Measurements from ENCODE around the gene SHMT2.

Gene SHMT2

DNA sequence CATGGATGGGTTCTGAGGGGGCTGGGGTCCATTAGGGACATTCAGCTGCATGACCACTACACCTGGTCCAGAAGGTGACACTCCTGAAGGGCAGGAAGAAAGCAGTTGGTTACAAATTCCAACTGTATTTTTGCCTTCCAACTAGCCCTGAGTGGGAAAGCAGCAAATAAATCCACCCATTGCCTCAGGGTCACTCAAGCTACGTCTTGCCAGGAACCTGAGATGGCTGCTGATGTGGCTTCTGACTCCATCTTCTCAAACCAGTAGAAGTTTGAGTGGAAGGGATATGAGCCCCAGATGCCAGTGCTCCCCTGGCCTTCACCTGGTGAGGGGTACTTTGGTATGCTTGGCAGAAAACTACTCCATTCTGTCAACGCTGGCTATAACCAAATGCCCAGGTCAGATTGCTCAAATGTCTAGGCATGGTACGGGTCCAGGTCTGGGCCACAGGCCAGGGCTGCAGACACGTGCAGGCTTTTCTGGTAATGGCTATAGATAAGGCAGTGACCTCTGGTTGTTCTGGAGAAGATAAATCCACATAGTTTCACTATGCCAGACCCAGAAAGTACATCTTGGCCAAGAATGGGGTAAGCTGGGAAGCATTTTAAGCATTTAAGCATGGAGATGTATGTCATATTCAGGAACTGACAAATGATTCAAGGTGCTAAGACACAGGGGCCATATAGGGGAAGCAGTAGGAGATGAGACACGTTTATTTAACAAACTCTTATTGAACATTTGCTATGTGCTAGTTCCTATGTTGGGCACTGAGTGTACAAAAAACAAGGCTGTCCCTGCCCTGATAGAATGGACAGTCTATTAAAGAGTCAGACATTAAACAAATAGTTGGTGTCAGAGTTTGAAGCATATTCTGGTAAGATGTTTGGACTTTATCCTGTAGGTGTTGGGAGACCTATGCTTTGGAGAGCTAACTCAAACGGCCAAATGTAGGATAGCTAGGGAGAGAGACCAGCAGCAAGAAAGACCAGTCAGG is 29.8 kb downstream of the SHMT2 start:
- Histone ChIP-seq H3K27me3 (ENCODE audit: control insufficient read depth in 1 of 2, insufficient read depth in 2 of 2, low read length in 2 of 2) (no peaks in the 10 kb centered on the region), H3K4me1 (ENCODE audit: control insufficient read depth, insufficient read depth, low read length) (no peaks in the 10 kb centered on the region), H3K9me3 (ENCODE audit: control insufficient read depth in 2 of 2, low read length in 2 of 2) (no peaks in the 10 kb centered on the region), H3K27ac (ENCODE audit: low read length) (no peak overlapping the region), H3K4me3 (ENCODE audit: low read length in 2 of 2) (no peak overlapping the region), H3K36me3 (ENCODE audit: control insufficient read depth in 2 of 2, insufficient read depth in 2 of 2, low read length in 2 of 2) (peaks cover 49 to 53% of the 10 kb centered on the region in 2 donors), H3K9ac (ENCODE audit: low read length in 2 of 2) (no peak overlapping the region)

DNA sequence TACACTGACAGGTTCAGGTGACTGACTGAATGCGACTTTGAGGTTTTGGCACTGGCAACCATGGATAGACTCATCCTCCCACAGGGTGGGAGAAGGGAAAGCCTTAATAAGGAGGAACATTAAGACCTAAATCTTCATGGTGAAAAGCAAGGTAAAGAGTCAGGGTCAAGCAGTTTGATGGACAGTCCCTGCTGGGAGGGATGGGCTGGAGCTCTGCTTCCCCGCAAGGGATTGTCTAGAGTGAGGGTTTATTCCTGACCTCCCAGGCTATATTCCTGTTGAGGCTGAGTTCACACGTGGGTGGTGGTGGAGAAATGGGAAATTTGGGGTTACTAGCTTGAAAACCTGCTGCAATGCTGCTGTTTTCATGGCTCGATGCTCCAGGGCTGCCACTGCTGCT is 30.9 kb downstream of the SHMT2 start:
- Histone ChIP-seq H3K9ac (ENCODE audit: low read length in 2 of 2) (no peak overlapping the region), H3K4me3 (ENCODE audit: low read length in 2 of 2) (no peak overlapping the region), H3K27ac (ENCODE audit: low read length) (no peak overlapping the region), H3K27me3 (ENCODE audit: control insufficient read depth in 1 of 2, insufficient read depth in 2 of 2, low read length in 2 of 2) (no peaks in the 10 kb centered on the region), H3K9me3 (ENCODE audit: control insufficient read depth in 2 of 2, low read length in 2 of 2) (no peaks in the 10 kb centered on the region), H3K4me1 (ENCODE audit: control insufficient read depth, insufficient read depth, low read length) (no peaks in the 10 kb centered on the region), H3K36me3 (ENCODE audit: control insufficient read depth in 2 of 2, insufficient read depth in 2 of 2, low read length in 2 of 2) (peaks cover 47 to 50% of the 10 kb centered on the region in 2 donors)

DNA sequence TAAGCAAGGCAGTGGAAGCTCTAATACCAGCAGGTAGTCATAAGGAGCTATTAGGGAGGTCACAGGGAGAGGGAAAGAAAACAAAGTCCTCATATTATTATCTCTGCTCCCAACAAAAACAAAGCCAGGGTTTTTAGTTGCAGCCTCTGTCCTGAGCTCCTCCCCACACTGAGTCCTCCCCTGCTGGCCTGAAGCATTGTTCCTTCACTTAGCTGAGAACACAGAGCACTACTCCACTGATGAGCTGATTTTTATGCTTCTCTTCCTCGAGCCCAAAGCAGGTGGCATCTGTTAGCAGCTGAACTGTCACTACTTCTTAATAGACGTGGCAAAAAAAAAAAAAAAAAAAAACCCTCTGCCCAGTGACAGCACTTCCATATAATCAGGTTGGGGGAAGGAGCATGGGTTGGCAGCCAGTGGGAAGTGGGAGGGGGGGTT is 31.9 kb downstream of the SHMT2 start:
- Histone ChIP-seq H3K27ac (ENCODE audit: low read length) (no peak overlapping the region), H3K4me1 (ENCODE audit: control insufficient read depth, insufficient read depth, low read length) (no peaks in the 10 kb centered on the region), H3K9ac (ENCODE audit: low read length in 2 of 2) (no peak overlapping the region), H3K4me3 (ENCODE audit: low read length in 2 of 2) (no peak overlapping the region), H3K36me3 (ENCODE audit: control insufficient read depth in 2 of 2, insufficient read depth in 2 of 2, low read length in 2 of 2) (peaks cover 37 to 40% of the 10 kb centered on the region in 2 donors), H3K27me3 (ENCODE audit: control insufficient read depth in 1 of 2, insufficient read depth in 2 of 2, low read length in 2 of 2) (no peaks in the 10 kb centered on the region), H3K9me3 (ENCODE audit: control insufficient read depth in 2 of 2, low read length in 2 of 2) (no peaks in the 10 kb centered on the region)

DNA sequence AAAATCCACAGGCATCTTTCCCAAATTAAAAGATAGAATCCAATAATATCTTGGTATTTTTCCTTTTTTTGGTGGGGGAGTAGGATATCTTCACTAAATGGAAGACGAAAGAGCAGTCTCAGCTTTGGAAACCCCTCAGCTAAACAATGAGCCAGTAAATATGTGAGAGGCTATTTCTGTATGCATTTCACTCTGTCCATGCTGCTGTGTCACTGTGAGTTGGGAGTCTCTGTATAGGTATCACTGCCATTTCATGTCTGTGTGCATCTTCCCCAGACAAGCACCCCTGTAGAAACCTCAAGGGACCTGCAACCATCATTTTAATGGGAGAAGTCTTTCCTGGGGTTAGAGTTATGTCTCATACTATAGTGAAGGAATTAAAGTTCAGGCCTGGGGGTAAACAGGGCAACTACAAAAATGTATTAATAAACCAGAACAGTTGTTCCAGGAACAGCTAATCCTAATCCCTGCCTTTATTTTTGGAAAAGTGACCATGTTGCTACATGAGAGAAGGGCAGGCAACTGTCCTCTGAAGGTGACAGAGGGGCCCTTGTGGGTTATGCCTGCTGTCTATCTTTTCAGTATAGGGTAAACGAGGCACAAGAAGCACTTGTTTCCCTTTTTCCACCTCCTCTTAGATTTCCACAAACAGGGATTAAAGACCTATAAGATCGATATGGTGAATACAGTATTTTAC is 32.8 kb downstream of the SHMT2 start:
- Histone ChIP-seq H3K4me3 (ENCODE audit: low read length in 2 of 2) (no peak overlapping the region), H3K36me3 (ENCODE audit: control insufficient read depth in 2 of 2, insufficient read depth in 2 of 2, low read length in 2 of 2) (peaks cover 41 to 43% of the 10 kb centered on the region in 2 donors), H3K27me3 (ENCODE audit: control insufficient read depth in 1 of 2, insufficient read depth in 2 of 2, low read length in 2 of 2) (no peaks in the 10 kb centered on the region), H3K27ac (ENCODE audit: low read length) (no peak overlapping the region), H3K4me1 (ENCODE audit: control insufficient read depth, insufficient read depth, low read length) (no peaks in the 10 kb centered on the region), H3K9me3 (ENCODE audit: control insufficient read depth in 2 of 2, low read length in 2 of 2) (no peaks in the 10 kb centered on the region), H3K9ac (ENCODE audit: low read length in 2 of 2) (no peak overlapping the region)

DNA sequence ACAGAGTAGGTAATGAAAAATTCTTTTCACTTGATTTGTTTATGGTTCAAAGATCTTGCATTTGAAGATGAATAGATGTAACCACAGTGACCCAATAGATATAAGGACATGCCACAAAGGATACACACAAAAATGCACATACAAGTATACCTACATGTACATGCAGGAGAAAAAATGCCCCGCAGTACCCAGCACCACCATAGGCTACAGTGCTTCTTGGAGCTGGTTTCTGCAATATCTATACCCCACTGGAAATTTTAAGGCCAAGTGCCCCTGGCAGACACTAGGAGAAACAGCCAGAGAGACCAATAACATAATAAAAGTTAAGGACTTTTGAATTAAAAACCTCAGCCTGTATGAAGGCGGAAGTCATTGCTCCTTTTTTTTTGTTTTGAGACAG is 33.6 kb downstream of the SHMT2 start:
- Histone ChIP-seq H3K27me3 (ENCODE audit: control insufficient read depth in 1 of 2, insufficient read depth in 2 of 2, low read length in 2 of 2) (no peaks in the 10 kb centered on the region), H3K4me3 (ENCODE audit: low read length in 2 of 2) (no peak overlapping the region), H3K9me3 (ENCODE audit: control insufficient read depth in 2 of 2, low read length in 2 of 2) (no peaks in the 10 kb centered on the region), H3K27ac (ENCODE audit: low read length) (no peak overlapping the region), H3K4me1 (ENCODE audit: control insufficient read depth, insufficient read depth, low read length) (no peaks in the 10 kb centered on the region), H3K36me3 (ENCODE audit: control insufficient read depth in 2 of 2, insufficient read depth in 2 of 2, low read length in 2 of 2) (peaks cover 37 to 38% of the 10 kb centered on the region in 2 donors), H3K9ac (ENCODE audit: low read length in 2 of 2) (no peak overlapping the region)

DNA sequence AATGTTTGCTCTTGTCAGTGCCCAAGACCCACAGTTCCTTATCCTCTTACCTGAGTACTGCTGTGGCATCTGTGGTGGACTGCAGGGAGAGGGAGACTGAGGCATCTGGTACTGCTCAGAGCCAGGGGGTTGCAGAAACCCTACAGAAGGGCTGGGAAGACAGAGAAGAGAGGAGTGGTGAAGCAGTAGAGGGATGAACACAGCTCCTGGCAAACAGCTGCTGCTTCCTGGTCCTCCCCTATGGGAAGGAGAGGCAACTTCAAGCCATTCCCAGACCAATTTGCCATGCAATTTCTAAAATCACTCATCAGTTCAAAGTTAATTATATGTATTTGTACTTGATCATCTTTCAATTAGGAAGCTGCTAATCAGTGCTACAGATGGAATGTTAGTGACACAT is 37.2 kb downstream of the SHMT2 start:
- H3K9me3 ChIP-seq (ENCODE audit: control insufficient read depth in 2 of 2, low read length in 2 of 2): no peaks in the 10 kb centered on the region
- H3K4me1 ChIP-seq (ENCODE audit: control insufficient read depth, insufficient read depth, low read length): no peaks in the 10 kb centered on the region
- no peak overlapping the region for H3K4me3 ChIP-seq (ENCODE audit: low read length in 2 of 2)
- peaks cover 36 to 38% of the 10 kb centered on the region in 2 donors for H3K36me3 ChIP-seq (ENCODE audit: control insufficient read depth in 2 of 2, insufficient read depth in 2 of 2, low read length in 2 of 2)
- H3K27me3 ChIP-seq (ENCODE audit: control insufficient read depth in 1 of 2, insufficient read depth in 2 of 2, low read length in 2 of 2): no peaks in the 10 kb centered on the region
- no peak overlapping the region for H3K27ac ChIP-seq (ENCODE audit: low read length)
- H3K9ac ChIP-seq (ENCODE audit: low read length in 2 of 2): no peak overlapping the region

DNA sequence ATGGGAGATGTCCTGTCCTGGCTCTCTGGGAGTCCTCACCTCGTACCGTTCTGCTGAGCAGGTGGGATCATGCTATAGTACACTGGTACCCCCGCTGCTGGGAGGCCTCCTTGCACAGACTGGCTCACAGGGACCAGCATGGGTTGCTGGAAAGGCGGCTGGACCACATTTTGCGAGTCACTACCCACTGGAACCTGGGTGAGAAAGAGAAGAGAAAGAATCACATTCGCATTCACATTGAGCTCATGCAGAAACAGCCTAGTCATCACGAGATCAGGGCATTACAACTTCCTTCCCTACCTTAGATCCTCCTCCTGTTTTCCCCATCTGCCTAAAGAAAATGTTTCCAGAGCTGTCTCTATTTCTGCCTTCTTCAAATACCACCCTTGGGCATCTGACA is 38.8 kb downstream of the SHMT2 start:
- Histone ChIP-seq H3K36me3 (ENCODE audit: control insufficient read depth in 2 of 2, insufficient read depth in 2 of 2, low read length in 2 of 2) (peaks cover 35 to 46% of the 10 kb centered on the region in 2 donors), H3K9me3 (ENCODE audit: control insufficient read depth in 2 of 2, low read length in 2 of 2) (no peaks in the 10 kb centered on the region), H3K27me3 (ENCODE audit: control insufficient read depth in 1 of 2, insufficient read depth in 2 of 2, low read length in 2 of 2) (no peaks in the 10 kb centered on the region), H3K4me3 (ENCODE audit: low read length in 2 of 2) (no peak overlapping the region), H3K9ac (ENCODE audit: low read length in 2 of 2) (no peak overlapping the region), H3K4me1 (ENCODE audit: control insufficient read depth, insufficient read depth, low read length) (no peaks in the 10 kb centered on the region), H3K27ac (ENCODE audit: low read length) (no peak overlapping the region)

DNA sequence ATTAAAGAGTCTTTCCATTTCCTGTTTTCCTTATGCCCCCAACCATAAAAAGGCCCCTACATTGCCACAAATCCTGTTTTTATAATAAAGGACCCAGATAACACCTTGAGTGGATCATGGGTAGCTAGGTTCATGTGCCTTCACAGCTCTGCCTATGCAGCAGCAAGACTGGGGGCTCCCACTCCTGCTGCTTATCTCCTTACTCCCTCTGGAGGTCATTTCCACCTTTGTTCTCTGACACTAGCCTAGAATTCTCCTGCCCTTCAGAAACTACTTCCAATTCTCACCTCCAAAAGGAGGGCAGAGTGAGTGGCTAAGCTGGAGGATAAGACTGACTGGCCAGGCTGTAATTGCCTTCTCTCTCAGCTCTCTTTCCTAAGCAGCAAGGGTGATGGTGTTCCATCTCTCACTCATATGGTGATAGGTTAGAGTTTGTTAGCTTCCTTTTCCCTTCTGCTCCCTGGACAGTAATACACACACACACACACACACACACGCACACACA is 41.5 kb downstream of the SHMT2 start:
- Histone ChIP-seq H3K4me3 (ENCODE audit: low read length in 2 of 2) (no peak overlapping the region), H3K36me3 (ENCODE audit: control insufficient read depth in 2 of 2, insufficient read depth in 2 of 2, low read length in 2 of 2) (peaks cover 40 to 51% of the 10 kb centered on the region in 2 donors), H3K4me1 (ENCODE audit: control insufficient read depth, insufficient read depth, low read length) (no peaks in the 10 kb centered on the region), H3K27me3 (ENCODE audit: control insufficient read depth in 1 of 2, insufficient read depth in 2 of 2, low read length in 2 of 2) (no peaks in the 10 kb centered on the region), H3K27ac (ENCODE audit: low read length) (no peak overlapping the region), H3K9ac (ENCODE audit: low read length in 2 of 2) (no peak overlapping the region), H3K9me3 (ENCODE audit: control insufficient read depth in 2 of 2, low read length in 2 of 2) (no peaks in the 10 kb centered on the region)

DNA sequence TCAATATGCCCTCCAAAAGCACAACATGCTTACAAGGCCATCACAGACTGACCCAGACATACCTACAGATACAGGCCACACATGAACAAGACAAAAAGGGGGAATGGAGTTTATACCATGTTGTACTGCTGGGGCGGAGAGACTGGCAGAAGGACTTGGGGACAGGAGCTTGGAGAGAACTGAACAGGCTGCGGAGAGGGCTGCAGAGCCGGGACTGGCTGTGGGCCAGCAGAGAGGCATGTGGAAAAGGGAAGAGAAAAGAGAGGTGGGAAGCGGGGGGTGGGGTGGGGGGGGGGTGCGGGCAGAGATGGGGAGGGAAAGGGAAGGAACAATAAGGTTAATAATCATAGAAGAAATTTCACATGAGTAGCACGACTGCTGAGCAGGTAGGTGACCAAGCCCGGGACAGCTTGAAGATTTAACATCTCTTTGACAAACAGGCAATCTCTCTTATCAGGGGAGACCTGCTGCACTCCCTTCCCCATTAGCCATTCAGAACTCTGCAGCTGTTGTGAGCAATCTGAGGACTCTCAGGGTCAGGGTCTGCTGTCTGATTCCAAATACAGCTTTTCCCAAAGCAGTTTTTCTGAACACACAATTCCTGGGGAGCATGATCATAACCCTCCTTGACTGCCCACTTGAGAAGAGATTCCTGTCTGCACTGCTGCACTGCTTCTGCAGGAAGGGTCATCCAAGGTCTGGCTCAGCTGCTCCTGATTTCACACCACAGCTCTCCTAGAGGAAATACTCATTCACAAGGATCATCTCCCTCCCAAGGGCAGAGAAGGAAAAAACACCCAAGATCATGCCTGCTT is 43.0 kb downstream of the SHMT2 start:
- H3K9me3 ChIP-seq (ENCODE audit: control insufficient read depth in 2 of 2, low read length in 2 of 2): no peaks in the 10 kb centered on the region
- H3K4me3 ChIP-seq (ENCODE audit: low read length in 2 of 2): no peak overlapping the region
- no peak overlapping the region for H3K9ac ChIP-seq (ENCODE audit: low read length in 2 of 2)
- peaks cover 33 to 45% of the 10 kb centered on the region in 2 donors for H3K36me3 ChIP-seq (ENCODE audit: control insufficient read depth in 2 of 2, insufficient read depth in 2 of 2, low read length in 2 of 2)
- H3K27me3 ChIP-seq (ENCODE audit: control insufficient read depth in 1 of 2, insufficient read depth in 2 of 2, low read length in 2 of 2): no peaks in the 10 kb centered on the region
- no peak overlapping the region for H3K27ac ChIP-seq (ENCODE audit: low read length)
- no peaks in the 10 kb centered on the region for H3K4me1 ChIP-seq (ENCODE audit: control insufficient read depth, insufficient read depth, low read length)

DNA sequence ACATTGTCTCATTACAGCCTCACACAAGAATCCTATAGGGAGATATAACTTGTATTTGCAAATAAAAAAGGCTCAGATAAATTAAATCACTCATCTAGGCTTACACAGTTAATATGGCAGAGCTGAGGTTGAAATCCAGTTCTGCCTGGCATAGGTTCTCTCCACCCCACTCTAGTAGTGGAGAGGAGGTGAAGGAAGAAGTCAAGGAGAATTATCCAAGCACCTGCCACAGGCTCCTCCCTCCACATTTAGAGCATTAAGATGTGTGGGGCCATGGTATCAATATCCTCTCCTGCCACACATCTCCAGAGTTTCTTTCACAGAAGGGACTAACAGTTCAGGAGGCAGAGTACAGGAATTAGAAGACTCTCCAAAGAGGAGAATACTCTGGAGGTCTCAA is 44.0 kb downstream of the SHMT2 start:
- H3K4me3 ChIP-seq (ENCODE audit: low read length in 2 of 2): no peak overlapping the region
- no peaks in the 10 kb centered on the region for H3K27me3 ChIP-seq (ENCODE audit: control insufficient read depth in 1 of 2, insufficient read depth in 2 of 2, low read length in 2 of 2)
- no peaks in the 10 kb centered on the region for H3K9me3 ChIP-seq (ENCODE audit: control insufficient read depth in 2 of 2, low read length in 2 of 2)
- H3K9ac ChIP-seq (ENCODE audit: low read length in 2 of 2): no peak overlapping the region
- H3K36me3 ChIP-seq (ENCODE audit: control insufficient read depth in 2 of 2, insufficient read depth in 2 of 2, low read length in 2 of 2): peaks cover 36 to 46% of the 10 kb centered on the region in 2 donors
- H3K27ac ChIP-seq (ENCODE audit: low read length): no peak overlapping the region
- no peaks in the 10 kb centered on the region for H3K4me1 ChIP-seq (ENCODE audit: control insufficient read depth, insufficient read depth, low read length)
